Loucy (cell line): ENCODE data around the gene MMP15.

ENCODE experiments used
- CTCF ChIP-seq: fragments of 200-600 bp; sonication (generic); conservative IDR thresholded peaks from 2 replicates; pipeline ENCODE4 v1.5.1; 2014; ENCODE audit warnings: mild to moderate bottlenecking, antibody characterized with exemption, low read length
- EZH2phosphoT487 ChIP-seq: fragments of 200-600 bp; IDR thresholded peaks from 2 replicates; pipeline ENCODE4 v1.6.1; 2018; ENCODE audit warnings: antibody characterized with exemption, mild to moderate bottlenecking, moderate library complexity, borderline replicate concordance

GRCh38 chr16:58020628-58021521 is 4.7 kb upstream of the MMP15 start:
- TF ChIP-seq CTCF, result peak; percentile 98
- TF ChIP-seq EZH2phosphoT487, result no peak
